Upper lobe of left lung (tissue), 6 donors: ENCODE data around the gene AGBL5. TPM values are rescaled to one million over a fixed set of nuclear protein-coding genes. Genes with fewer than 3 reads are reported as not detected.
"Not testable (repeated sequence)": the region's sequence is repeated elsewhere in the genome, so short reads cannot be mapped to it uniquely, and the experiment has no call there.

Source experiments
- ATAC-seq, 2 donors: fragments of 200-7000 bp; cut with Tn5 transposase; one replicate each; pipeline ENCODE4 v1.9.1; 2022; ENCODE audit warnings: mild to moderate bottlenecking in 2 of 2, moderate library complexity in 2 of 2; ENCODE audit not compliant: low FRiP score in 2 of 2
- DNase-seq, 2 donors: peaks; one replicate each; pipeline ENCODE4 v3.0.0-alpha.2; 2019 to 2020
- H3K27ac ChIP-seq, 4 donors: fragments of 200-600 bp; sonication (generic); one replicate each; pipeline ENCODE4 v1.5.1; 2016 to 2019
- H3K27me3 ChIP-seq, 4 donors: fragments of 200-600 bp; sonication (generic); one replicate each; pipeline ENCODE4 v1.5.1; 2017 to 2019
- H3K36me3 ChIP-seq, 4 donors: fragments of 200-600 bp; sonication (generic); one replicate each; pipeline ENCODE4 v1.5.1; 2016 to 2019
- H3K4me1 ChIP-seq, 4 donors: fragments of 200-600 bp; sonication (generic); one replicate each; pipeline ENCODE4 v1.5.1; 2018 to 2019
- H3K4me3 ChIP-seq, 4 donors: fragments of 200-600 bp; sonication (generic); one replicate each; pipeline ENCODE4 v1.5.1; 2017 to 2019; ENCODE audit warnings: mild to moderate bottlenecking in 2 of 4, moderate library complexity in 1 of 4
- H3K9me3 ChIP-seq, 4 donors: fragments of 200-600 bp; sonication (generic); one replicate each; pipeline ENCODE4 v1.5.1; 2018 to 2019
- EP300 ChIP-seq, 4 donors: sonication (generic); formaldehyde crosslinking; IDR thresholded peaks; one replicate each; pipeline ENCODE4 v1.5.1; 2017; ENCODE audit warnings: antibody characterized with exemption in 4 of 4, control low read depth in 2 of 4
- POLR2A ChIP-seq, 4 donors: fragments of 450-650 bp; IDR thresholded peaks; one replicate each; pipeline ENCODE4 v1.5.1; 2016 to 2017; ENCODE audit warnings: antibody characterized with exemption in 4 of 4, mild to moderate bottlenecking in 2 of 4
- POLR2AphosphoS5 ChIP-seq, 2 donors: sonication (generic); formaldehyde crosslinking; IDR thresholded peaks; one replicate each; pipeline ENCODE4 v1.5.1; 2017; ENCODE audit warnings: antibody characterized with exemption in 2 of 2
- WGBS, 2 donors: methylation state at CpG; one replicate each; pipeline ENCODE4 v1.1.5; 2017 to 2018; 5-methylcytosine and 5-hydroxymethylcytosine counted together
- total RNA-seq, 6 donors: library from RNA; depleted of rRNA in 4 of 6; stranded (reverse); fragments of >200 nt in 4 of 6; gene quantifications; one replicate each; pipeline versions ENCODE4 v1.1.0 to v1.2.1, GENCODE V29; 2016 to 2021
- TF ChIP-seq, protein P1 (sequence below), 6 experiments: fragments of 450-650 bp in 4 of 6; fragments of 200-600 bp in 2 of 6; sonication (generic) in 2 of 6; IDR thresholded peaks; one replicate each; pipeline ENCODE4 v1.5.1; 2016 to 2019; ENCODE audit warnings: antibody characterized with exemption in 6 of 6
- donor health status: DM: no; HTN: no; CAD: no; lungs with moderate emphysema.
- donor health status: DM: no; HTN: yes; CAD: no; lungs with severe emphysema.

Gene AGBL5
- total RNA-seq, 6 donors from 2014 or later, result 7.8 to 17.6 (median 14.3) TPM

GRCh38 chr2:27074738-27075565, 23.5 kb downstream of the AGBL5 start:
- no peak overlapping the region for H3K4me3 ChIP-seq
- H3K9me3 ChIP-seq, result no peaks in the 10 kb centered on the region
- H3K4me1 ChIP-seq, result peaks cover 24 to 42% (median 36%) of the 10 kb centered on the region in 4 donors
- no peaks in the 10 kb centered on the region for H3K27me3 ChIP-seq
- H3K36me3 ChIP-seq, result peaks cover 0 to under 1% (median 0%) of the 10 kb centered on the region in 4 donors
- no peak for ATAC-seq
- peak overlapping the region; percentile 19 to 96 (median 48) for H3K27ac ChIP-seq
- DNase-seq, result peak in 1 of 2 donors; percentile 63
- no peak for TF ChIP-seq POLR2AphosphoS5 (IDR thresholded peaks at IDR 0.05)
- TF ChIP-seq EP300 (IDR thresholded peaks at IDR 0.05), result no peak
- no peak for TF ChIP-seq POLR2A (IDR thresholded peaks at IDR 0.05)
- TF ChIP-seq, protein P1, sequence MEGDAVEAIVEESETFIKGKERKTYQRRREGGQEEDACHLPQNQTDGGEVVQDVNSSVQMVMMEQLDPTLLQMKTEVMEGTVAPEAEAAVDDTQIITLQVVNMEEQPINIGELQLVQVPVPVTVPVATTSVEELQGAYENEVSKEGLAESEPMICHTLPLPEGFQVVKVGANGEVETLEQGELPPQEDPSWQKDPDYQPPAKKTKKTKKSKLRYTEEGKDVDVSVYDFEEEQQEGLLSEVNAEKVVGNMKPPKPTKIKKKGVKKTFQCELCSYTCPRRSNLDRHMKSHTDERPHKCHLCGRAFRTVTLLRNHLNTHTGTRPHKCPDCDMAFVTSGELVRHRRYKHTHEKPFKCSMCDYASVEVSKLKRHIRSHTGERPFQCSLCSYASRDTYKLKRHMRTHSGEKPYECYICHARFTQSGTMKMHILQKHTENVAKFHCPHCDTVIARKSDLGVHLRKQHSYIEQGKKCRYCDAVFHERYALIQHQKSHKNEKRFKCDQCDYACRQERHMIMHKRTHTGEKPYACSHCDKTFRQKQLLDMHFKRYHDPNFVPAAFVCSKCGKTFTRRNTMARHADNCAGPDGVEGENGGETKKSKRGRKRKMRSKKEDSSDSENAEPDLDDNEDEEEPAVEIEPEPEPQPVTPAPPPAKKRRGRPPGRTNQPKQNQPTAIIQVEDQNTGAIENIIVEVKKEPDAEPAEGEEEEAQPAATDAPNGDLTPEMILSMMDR (IDR thresholded peaks at IDR 0.05), result no peak
- WGBS, 2 donors, result 46 to 60% methylated on average over 4 of the region's 4 CpGs

- peaks cover 24 to 36% (median 32%) of the 10 kb centered on the region in 4 donors for H3K4me1 ChIP-seq
Measured at GRCh38 chr2:27075566-27075871, 24.1 kb downstream of the AGBL5 start.

DNA sequence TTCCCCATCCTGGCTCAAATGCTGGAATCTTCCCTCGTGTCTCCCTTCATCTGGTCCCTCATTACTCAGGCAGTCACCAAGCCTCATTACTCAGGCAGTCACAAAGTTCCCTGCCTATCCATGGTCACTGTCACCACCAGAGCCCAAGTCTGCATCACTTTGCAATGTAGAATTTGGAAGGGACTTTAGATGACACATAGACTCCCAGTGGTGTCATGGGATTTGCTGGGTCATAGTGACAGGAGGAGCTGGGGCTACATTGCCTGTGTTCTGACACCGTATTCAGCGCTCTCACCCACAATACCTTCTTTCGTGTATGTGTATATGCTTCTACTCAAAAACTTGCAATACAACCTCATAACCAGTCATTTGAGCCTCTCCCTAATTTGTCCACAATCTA, 24.9 kb downstream of the AGBL5 start:
- Histone ChIP-seq H3K9me3 (no peaks in the 10 kb centered on the region), H3K27me3 (no peaks in the 10 kb centered on the region), H3K4me1 (peaks cover 24 to 37% (median 32%) of the 10 kb centered on the region in 4 donors), H3K27ac (peak overlapping the region in 2 of 4 donors; percentile 39 to 96), H3K4me3 (no peak overlapping the region), H3K36me3 (no peaks in the 10 kb centered on the region)
- TF ChIP-seq EP300 (IDR thresholded peaks at IDR 0.05) (no peak), POLR2A (IDR thresholded peaks at IDR 0.05) (no peak), POLR2AphosphoS5 (IDR thresholded peaks at IDR 0.05) (no peak)
- TF ChIP-seq, protein P1 (IDR thresholded peaks at IDR 0.05), result no peak
- 77 to 79% methylated on average over 4 of the region's 4 CpGs for WGBS, 2 donors
- ATAC-seq (no peak), DNase-seq (no peak)

More at GRCh38 chr2:27075566-27075871, 24.1 kb downstream of the AGBL5 start:
- not testable (repeated sequence) for ATAC-seq, H3K4me3 ChIP-seq, H3K27me3 ChIP-seq, DNase-seq, H3K36me3 ChIP-seq, H3K9me3 ChIP-seq
- 61 to 77% methylated on average over 6 of the region's 6 CpGs for WGBS, 2 donors
- peak overlapping the region; percentile 19 to 96 (median 48) for H3K27ac ChIP-seq

- H3K27me3 ChIP-seq, result no peaks in the 10 kb centered on the region
- H3K4me3 ChIP-seq, result no peak overlapping the region
- TF ChIP-seq, protein P1 (IDR thresholded peaks at IDR 0.05), result no peak
- TF ChIP-seq EP300 (IDR thresholded peaks at IDR 0.05) (no peak), POLR2AphosphoS5 (IDR thresholded peaks at IDR 0.05) (no peak), POLR2A (IDR thresholded peaks at IDR 0.05) (no peak)
- H3K4me1 ChIP-seq, result peaks cover 29 to 42% (median 36%) of the 10 kb centered on the region in 4 donors
- no peak for ATAC-seq
- H3K36me3 ChIP-seq, result no peaks in the 10 kb centered on the region
- H3K27ac ChIP-seq, result peak overlapping the region in 3 of 4 donors; percentile 39 to 96 (median 68)
- H3K9me3 ChIP-seq, result no peaks in the 10 kb centered on the region
- 80 to 81% methylated on average over 7 of the region's 7 CpGs for WGBS, 2 donors
- no peak for DNase-seq
Measured at GRCh38 chr2:27077231-27077630, 25.8 kb downstream of the AGBL5 start.

DNA sequence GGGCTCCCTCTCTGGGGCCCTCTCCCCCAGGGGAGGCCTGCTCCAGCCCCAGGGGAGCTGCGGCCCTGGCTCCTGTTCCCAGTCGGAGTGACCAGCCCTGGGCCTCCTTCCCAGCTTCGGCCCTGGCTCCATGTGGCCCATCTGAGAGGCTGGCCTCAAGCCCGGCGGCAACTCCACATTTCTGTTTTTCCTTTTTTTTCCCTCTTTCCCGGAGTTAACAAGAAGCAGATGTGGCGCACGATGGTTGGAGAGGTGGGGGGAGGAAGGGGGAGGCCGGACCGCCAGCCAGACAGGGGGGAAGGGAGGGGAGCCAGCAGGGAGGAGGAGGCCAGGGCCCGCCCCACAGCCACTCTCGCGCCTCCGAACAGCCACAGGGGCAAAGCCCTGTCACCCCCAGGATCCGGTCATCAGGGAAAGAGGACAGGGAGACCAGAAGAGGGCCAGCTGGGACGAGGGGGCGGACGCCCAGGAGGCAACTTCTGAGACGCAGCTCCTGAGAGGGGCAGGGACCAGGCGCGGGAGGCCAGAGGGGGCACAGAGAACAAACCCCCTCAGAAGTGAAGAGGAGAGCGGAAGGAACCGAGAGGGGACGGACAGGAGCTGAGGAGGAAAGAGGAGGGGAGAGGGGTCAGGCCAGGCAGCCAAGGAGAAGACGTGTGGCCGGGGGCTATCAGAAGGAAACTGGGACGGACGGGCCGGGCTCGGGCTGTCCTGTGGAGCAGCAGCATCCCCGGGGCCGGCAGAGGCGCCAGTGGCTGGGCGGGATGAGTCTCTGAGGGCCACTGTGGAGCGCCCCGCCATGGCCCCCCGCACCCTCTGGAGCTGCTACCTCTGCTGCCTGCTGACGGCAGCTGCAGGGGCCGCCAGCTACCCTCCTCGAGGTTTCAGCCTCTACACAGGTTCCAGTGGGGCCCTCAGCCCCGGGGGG, 27.1 kb downstream of the AGBL5 start, which contains the start of gene EMILIN1:
Gene EMILIN1 (plus strand): TSS at position 349 of the 928 bp plus-strand sequence. CDS start 451 bp downstream, at position 800.
- no peaks in the 10 kb centered on the region for H3K27me3 ChIP-seq
- no peaks in the 10 kb centered on the region for H3K36me3 ChIP-seq
- peaks cover 30 to 42% (median 35%) of the 10 kb centered on the region in 4 donors for H3K4me1 ChIP-seq
- H3K4me3 ChIP-seq, result peak within 1 kb of the TSS; percentile 31 to 52 (median 43)
- peak; percentile 51 to 89 for DNase-seq
- H3K27ac ChIP-seq, result peak within 1 kb of the TSS; percentile 67 to 96 (median 80)
- H3K9me3 ChIP-seq, result no peaks in the 10 kb centered on the region
- ATAC-seq, result peak; percentile 54 to 89
- 48 to 51% methylated on average over 32 to 39 of the region's 41 CpGs for WGBS, 2 donors
- no peak for TF ChIP-seq EP300 (IDR thresholded peaks at IDR 0.05)
- TF ChIP-seq POLR2A (IDR thresholded peaks at IDR 0.05), result peak in 1 of 4 donors; percentile 54
- TF ChIP-seq POLR2AphosphoS5 (IDR thresholded peaks at IDR 0.05), result peak; percentile 74 to 80
- TF ChIP-seq, protein P1 (IDR thresholded peaks at IDR 0.05), result no peak
